Left forelimb (tissue), 1 donor: ENCODE data around the gene INKA2.

ENCODE experiments used
- DNase-seq: peaks from one replicate; pipeline ENCODE4 v3.0.0-alpha.2; 2018; ENCODE audit warnings: low spot score

INKA2 gene

DNA sequence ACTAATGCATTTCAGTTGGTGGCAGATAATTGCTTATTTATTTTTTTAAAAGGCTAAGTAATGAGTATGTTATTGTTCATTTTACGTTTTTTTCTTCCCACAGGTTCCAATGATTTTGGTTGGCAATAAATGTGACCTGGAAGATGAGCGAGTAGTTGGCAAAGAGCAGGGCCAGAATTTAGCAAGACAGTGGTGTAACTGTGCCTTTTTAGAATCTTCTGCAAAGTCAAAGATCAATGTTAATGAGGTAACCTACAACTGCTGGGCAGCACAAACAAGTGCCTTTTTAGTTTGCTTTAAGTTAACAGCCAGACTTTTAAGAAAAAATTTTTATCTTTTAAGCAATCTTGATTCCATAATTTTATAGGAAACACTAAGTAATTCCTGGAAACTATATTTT is 35.0 kb downstream of the INKA2 start:
- no peak for DNase-seq

DNA sequence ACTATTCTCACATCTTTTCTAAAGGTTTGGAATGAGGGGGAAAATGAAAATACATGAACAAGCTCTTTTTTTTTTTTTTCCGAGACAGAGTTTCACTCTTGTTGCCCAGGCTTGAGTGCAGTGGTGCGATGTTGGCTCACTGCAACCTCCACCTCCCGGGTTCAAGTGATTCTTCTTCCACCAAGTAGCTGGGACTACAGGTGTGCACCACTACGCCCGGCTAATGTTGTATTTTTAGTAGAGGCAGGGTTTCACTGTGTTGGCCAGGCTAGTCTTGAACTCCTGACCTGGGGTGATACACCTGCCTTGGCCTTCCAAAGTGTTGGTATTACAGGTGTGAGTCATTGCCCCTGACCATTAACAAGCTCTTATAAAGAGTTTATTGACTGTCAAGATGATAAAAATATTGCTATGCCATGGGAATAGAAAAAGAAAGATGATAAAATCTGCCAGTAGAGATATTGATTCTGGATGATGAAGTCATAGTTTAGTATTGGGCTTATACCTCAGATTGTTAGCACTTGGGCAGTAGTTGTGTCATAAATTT is 36.6 kb downstream of the INKA2 start:
- no peak for DNase-seq

DNA sequence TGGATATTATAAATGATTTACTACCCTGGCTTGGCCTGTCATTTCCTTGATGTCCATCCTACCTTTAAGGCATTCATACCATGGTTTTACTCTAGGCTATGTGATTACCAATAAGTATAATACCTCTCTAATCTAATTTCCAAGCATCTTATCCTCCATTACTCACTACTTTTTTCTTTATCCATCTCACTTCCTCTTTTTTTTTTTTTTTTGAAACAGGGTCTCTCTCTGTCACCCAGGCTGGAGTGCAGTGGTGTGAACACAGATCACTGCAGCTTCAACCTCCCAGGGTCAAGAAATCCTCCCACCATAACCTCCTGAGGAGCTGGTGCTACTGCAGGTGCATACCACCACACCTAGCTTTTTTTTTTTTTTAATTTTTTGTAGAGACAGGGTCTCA is 39.9 kb downstream of the INKA2 start:
- DNase-seq, result no peak

GRCh38 chr1:111696330-111696729 is 42.9 kb downstream of the INKA2 start:
- no peak for DNase-seq

GRCh38 chr1:111695801-111696200 is 43.4 kb downstream of the INKA2 start:
- DNase-seq, result no peak

- DNase-seq, result no peak
These were observed 47.3 kb downstream of the INKA2 start for GRCh38 chr1:111691886-111692285.

GRCh38 chr1:111690306-111690617 is 48.9 kb downstream of the INKA2 start:
- no peak for DNase-seq
